ENCODE results near the gene MTA3. TPM values are rescaled to one million over a fixed set of nuclear protein-coding genes. Genes with fewer than 3 reads are reported as not detected.

MTA3 gene
- total RNA-seq, 4 donors from 2014 or later, result 6.6 to 21.6 (median 9.5) TPM

GRCh38 chr2:42768706-42769256 is 200.3 kb downstream of the MTA3 start:
- H3K27ac ChIP-seq, result no peak overlapping the region
- no peak overlapping the region for H3K4me3 ChIP-seq
- in situ Hi-C loops (cut with MboI; ENCODE audit: low sequenced_read_pairs in 4 of 4) (no loop called here), intact Hi-C loops (cut with DNase I; ENCODE audit: low total_unique reads) (loop anchor here (10.0 kb wide), 1 partner anchor 274 kb away; the partner anchor contains the start of gene KCNG3)
- no peaks in the 10 kb centered on the region for H3K36me3 ChIP-seq
- no peak for TF ChIP-seq POLR2A (IDR thresholded peaks at IDR 0.05)
- no peak for TF ChIP-seq CTCF (IDR thresholded peaks at IDR 0.05 in 4 of 5, conservative IDR thresholded peaks at IDR 0.05 in 1 of 5)
- H3K9me3 ChIP-seq, result no peaks in the 10 kb centered on the region
- ATAC-seq, result no peak
- no peaks in the 10 kb centered on the region for H3K27me3 ChIP-seq
- DNase-seq, result no peak
- no peaks in the 10 kb centered on the region for H3K4me1 ChIP-seq

GRCh38 chr2:42769583-42770287 is 201.3 kb downstream of the MTA3 start:
- Histone ChIP-seq H3K4me3 (no peak overlapping the region), H3K27ac (no peak overlapping the region), H3K36me3 (no peaks in the 10 kb centered on the region), H3K9me3 (no peaks in the 10 kb centered on the region), H3K4me1 (no peaks in the 10 kb centered on the region), H3K27me3 (no peaks in the 10 kb centered on the region)
- ATAC-seq, result no peak
- intact Hi-C loops (cut with DNase I; ENCODE audit: low total_unique reads), result loop anchor here (10.0 kb wide), 1 partner anchor 275 kb away; the partner anchor contains the start of gene KCNG3
- DNase-seq, result peak in 1 of 2 donors; percentile 4
- in situ Hi-C loops (cut with MboI; ENCODE audit: low sequenced_read_pairs in 4 of 4), result no loop called here
- TF ChIP-seq CTCF (IDR thresholded peaks at IDR 0.05 in 4 of 5, conservative IDR thresholded peaks at IDR 0.05 in 1 of 5) (no peak), POLR2A (IDR thresholded peaks at IDR 0.05) (no peak)

DNA sequence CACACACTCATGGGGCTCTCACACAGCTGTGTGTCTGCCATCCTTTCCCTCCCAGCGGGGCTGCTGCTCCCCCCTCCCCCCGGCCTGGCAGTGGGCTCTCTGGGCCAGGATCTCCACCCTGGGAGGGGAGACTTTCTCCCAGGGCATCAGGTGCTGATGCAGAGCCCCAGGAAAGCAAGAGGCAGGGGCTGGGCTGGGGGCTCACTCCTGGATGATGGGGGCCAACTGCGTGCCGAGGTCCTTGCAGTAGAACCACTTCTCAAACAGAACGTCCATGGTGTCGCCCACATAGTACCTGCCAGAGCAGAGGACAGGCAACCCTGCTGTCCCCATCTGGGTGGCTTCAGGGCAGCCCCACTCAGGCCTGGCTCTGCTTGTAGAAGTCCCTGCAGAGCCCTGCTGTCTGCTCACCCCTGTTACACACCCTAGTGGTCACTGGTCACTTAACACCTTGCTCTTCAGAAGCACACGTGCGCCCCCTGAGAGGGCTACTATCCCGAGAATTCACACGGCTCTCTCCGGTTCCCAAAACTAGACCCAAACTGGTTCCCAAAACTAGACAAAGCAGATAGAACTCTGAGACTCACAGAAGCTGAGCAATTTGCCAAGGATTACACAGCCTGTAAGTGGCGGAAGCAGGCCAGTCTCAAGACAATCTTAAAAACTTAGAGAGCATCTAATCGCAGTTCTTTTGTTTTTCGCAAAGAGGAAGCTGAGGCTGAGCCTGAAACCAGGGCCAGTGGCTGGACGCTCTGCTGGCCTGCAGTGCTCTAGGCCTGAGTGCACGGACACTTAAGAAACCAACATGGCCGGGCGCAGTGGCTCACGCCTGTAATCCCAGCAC is 202.1 kb downstream of the MTA3 start:
- DNase-seq (peak in 1 of 2 donors; percentile 23), ATAC-seq (peak; percentile 65 to 68)
- in situ Hi-C loops (cut with MboI; ENCODE audit: low sequenced_read_pairs in 4 of 4) (no loop called here), intact Hi-C loops (cut with DNase I; ENCODE audit: low total_unique reads) (no loop called here)
- Histone ChIP-seq H3K9me3 (no peaks in the 10 kb centered on the region), H3K4me3 (no peak overlapping the region), H3K27ac (no peak overlapping the region), H3K36me3 (no peaks in the 10 kb centered on the region), H3K27me3 (no peaks in the 10 kb centered on the region), H3K4me1 (no peaks in the 10 kb centered on the region)
- TF ChIP-seq CTCF (IDR thresholded peaks at IDR 0.05 in 4 of 5, conservative IDR thresholded peaks at IDR 0.05 in 1 of 5) (peak; percentile 16 to 56 (median 30)), POLR2A (IDR thresholded peaks at IDR 0.05) (no peak)

GRCh38 chr2:42771546-42772153 is 203.2 kb downstream of the MTA3 start:
- in situ Hi-C loops (cut with MboI; ENCODE audit: low sequenced_read_pairs in 4 of 4) (no loop called here), intact Hi-C loops (cut with DNase I; ENCODE audit: low total_unique reads) (no loop called here)
- Histone ChIP-seq H3K4me1 (no peaks in the 10 kb centered on the region), H3K27ac (no peak overlapping the region), H3K4me3 (no peak overlapping the region), H3K36me3 (no peaks in the 10 kb centered on the region), H3K27me3 (no peaks in the 10 kb centered on the region), H3K9me3 (no peaks in the 10 kb centered on the region)
- no peak for ATAC-seq
- TF ChIP-seq CTCF (IDR thresholded peaks at IDR 0.05 in 4 of 5, conservative IDR thresholded peaks at IDR 0.05 in 1 of 5) (no peak), POLR2A (IDR thresholded peaks at IDR 0.05) (no peak)
- DNase-seq, result no peak
